Naive thymus-derived CD4-positive, alpha-beta T cell (primary cell): ENCODE measurements around the gene CRTC3. TPM values are rescaled to one million over a fixed set of nuclear protein-coding genes. Genes with fewer than 3 reads are reported as not detected.

ENCODE experiments used
- ATAC-seq: fragments of 150-1000 bp; cut with Tn5 transposase; 2 replicates; pipeline ENCODE4 v1.10.0; 2021; ENCODE audit warnings: mild to moderate bottlenecking, moderate library complexity
- CTCF ChIA-PET: fragments of 350-600 bp; sonication (Branson Sonifier 250); formaldehyde crosslinking; loops from one replicate; lab custom pipeline; 2021; ENCODE audit warnings: antibody characterized with exemption; lab: Charles Lee
- POLR2A ChIA-PET: fragments of 350-600 bp; sonication (Branson Sonifier 250); formaldehyde crosslinking; loops from one replicate; lab custom pipeline; 2021; ENCODE audit warnings: antibody characterized with exemption, inconsistent platforms; lab: Charles Lee
- DNase-seq, 9 donors: peaks; one replicate each; pipeline versions ENCODE4 v3.0.0 to v3.0.0-alpha.2; 2020 to 2022; ENCODE audit warnings: mixed read lengths in 1 of 9
- H3K27ac ChIP-seq: one replicate; pipeline ENCODE4 v1.7.0; 2013; ENCODE audit warnings: mild to moderate bottlenecking, low read depth, low read length, moderate library complexity
- H3K27me3 ChIP-seq, 2 donors: one replicate each; pipeline ENCODE4 v1.7.0; 2013; ENCODE audit warnings: low read length in 2 of 2, mild to moderate bottlenecking in 2 of 2, moderate library complexity in 2 of 2; ENCODE audit not compliant: control insufficient read depth in 2 of 2, insufficient read depth in 2 of 2
- H3K36me3 ChIP-seq, 3 experiments: 1 replicate in 2 of 3; 2 replicates in 1 of 3; pipeline ENCODE4 v1.7.0; 2013; ENCODE audit warnings: low read length in 3 of 3, mild to moderate bottlenecking in 3 of 3, moderate library complexity in 1 of 3; ENCODE audit not compliant: insufficient read depth in 3 of 3, control insufficient read depth in 2 of 3
- H3K4me1 ChIP-seq, 2 donors: one replicate each; pipeline ENCODE4 v1.7.0; 2013; ENCODE audit warnings: low read length in 2 of 2, mild to moderate bottlenecking in 2 of 2, moderate library complexity in 1 of 2; ENCODE audit not compliant: control insufficient read depth in 2 of 2, insufficient read depth in 2 of 2
- H3K4me3 ChIP-seq: 2 replicates; pipeline ENCODE4 v1.7.0; 2013; ENCODE audit warnings: mild to moderate bottlenecking, low read length
- H3K9me3 ChIP-seq, 3 experiments: 1 replicate in 2 of 3; 2 replicates in 1 of 3; pipeline ENCODE4 v1.7.0; 2013; ENCODE audit warnings: low read length in 3 of 3; ENCODE audit not compliant: control insufficient read depth in 2 of 3
- H3K27ac Mint-ChIP-seq, 9 donors: one replicate each; pipeline ENCODE4 v1.8.0; 2020 to 2022; ENCODE audit warnings: mixed read lengths in 9 of 9, mild to moderate bottlenecking in 8 of 9, moderate library complexity in 5 of 9, inconsistent platforms in 2 of 9
- H3K27me3 Mint-ChIP-seq, 5 donors: one replicate each; pipeline ENCODE4 v1.8.0; 2021 to 2022; ENCODE audit warnings: mixed read lengths in 5 of 5, mild to moderate bottlenecking in 1 of 5
- H3K36me3 Mint-ChIP-seq, 5 donors: one replicate each; pipeline ENCODE4 v1.8.0; 2020 to 2022; ENCODE audit warnings: mixed read lengths in 5 of 5, mild to moderate bottlenecking in 3 of 5, inconsistent platforms in 1 of 5
- H3K4me1 Mint-ChIP-seq, 7 donors: one replicate each; pipeline ENCODE4 v1.8.0; 2020 to 2022; ENCODE audit warnings: mixed read lengths in 7 of 7, mild to moderate bottlenecking in 3 of 7, inconsistent platforms in 1 of 7
- H3K4me3 Mint-ChIP-seq, 10 donors: one replicate each; pipeline ENCODE4 v1.8.0; 2020 to 2022; ENCODE audit warnings: mild to moderate bottlenecking in 10 of 10, mixed read lengths in 10 of 10, moderate library complexity in 6 of 10, inconsistent platforms in 2 of 10
- H3K9me3 Mint-ChIP-seq, 11 donors: one replicate each; pipeline ENCODE4 v1.8.0; 2020 to 2022; ENCODE audit warnings: mixed read lengths in 11 of 11, mild to moderate bottlenecking in 4 of 11, inconsistent platforms in 1 of 11, moderate library complexity in 1 of 11
- intact Hi-C, 2 donors: fragments of 100-400 bp; cut with micrococcal nuclease; formaldehyde crosslinking; loops; one replicate each; pipeline ENCODE4 v1.15.1; 2023
- polyA plus RNA-seq, 2 donors: library from polyadenylated mRNA; unstranded; fragments of 300-500 nt; fragmentation: Illumina TruSeq; gene quantifications; one replicate each; pipeline ENCODE4 v1.2.3, GENCODE V29; 2021
- total RNA-seq, 6 experiments: library from RNA in 5 of 6; stranded (reverse) in 5 of 6; gene quantifications; 1 replicate in 5 of 6; 2 replicates in 1 of 6; pipeline ENCODE4 v1.2.3 and lab custom pipeline; 2021 to 2026

CRTC3 gene
- total and polyA plus RNA-seq, 7 experiments from 2014 or later, result 40.5 to 132 (median 106) TPM

- Mint-ChIP-seq H3K27ac (no peak overlapping the region), H3K4me1 (peaks cover 15 to 56% (median 23%) of the 10 kb centered on the region in 7 donors), H3K27me3 (no peaks in the 10 kb centered on the region), H3K36me3 (peaks cover 0 to 8% (median 0%) of the 10 kb centered on the region in 5 donors), H3K9me3 (peaks cover 0 to 1% (median 0%) of the 10 kb centered on the region in 11 donors), H3K4me3 (no peak overlapping the region)
- H3K4me1 ChIP-seq, result peaks cover 10 to 15% of the 10 kb centered on the region in 2 donors
- intact Hi-C loops, result loop anchor here (5.0 to 10.0 kb wide), 2 partner anchors 176 to 197 kb away; no protein-coding TSS in a partner anchor
- POLR2A ChIA-PET, result interaction anchor here (1.6 kb wide), 1 partner anchor 27 kb away, joined by 3 read pairs; no protein-coding TSS in a partner anchor
- no peak for DNase-seq
- ATAC-seq, result no peak
- no peak overlapping the region for H3K27ac ChIP-seq
- no peak overlapping the region for H3K4me3 ChIP-seq
- H3K9me3 ChIP-seq, result no peaks in the 10 kb centered on the region
- H3K27me3 ChIP-seq, result no peaks in the 10 kb centered on the region
- no peaks in the 10 kb centered on the region for H3K36me3 ChIP-seq
- CTCF ChIA-PET, result interaction anchor here (1.1 kb wide), 1 partner anchor 72 kb away, joined by 3 read pairs; no protein-coding TSS in a partner anchor
These were observed 160.9 kb downstream of the CRTC3 start for GRCh38 chr15:90690585-90690984.

- H3K4me3 Mint-ChIP-seq, result peak overlapping the region in 1 of 10 donors; percentile 33
- Histone ChIP-seq H3K36me3 (no peaks in the 10 kb centered on the region), H3K27ac (no peak overlapping the region), H3K4me1 (peaks cover 6 to 8% of the 10 kb centered on the region in 2 donors), H3K4me3 (no peak overlapping the region), H3K27me3 (no peaks in the 10 kb centered on the region), H3K9me3 (no peaks in the 10 kb centered on the region)
- H3K9me3 Mint-ChIP-seq, result peaks cover 0 to 1% (median 0%) of the 10 kb centered on the region in 11 donors
- H3K27ac Mint-ChIP-seq, result no peak overlapping the region
- POLR2A ChIA-PET, result no interaction called here
- intact Hi-C loops, result loop anchor here (5.0 to 10.0 kb wide), 2 partner anchors 177 to 196 kb away; no protein-coding TSS in a partner anchor
- H3K27me3 Mint-ChIP-seq, result no peaks in the 10 kb centered on the region
- CTCF ChIA-PET, result interaction anchor here (0.8 to 2.3 kb wide), 3 partner anchors 41 to 45 kb away, joined by 3 to 11 read pairs (median 10); no protein-coding TSS in a partner anchor
- DNase-seq (no peak), ATAC-seq (no peak)
- peaks cover 0 to 8% (median 0%) of the 10 kb centered on the region in 5 donors for H3K36me3 Mint-ChIP-seq
- H3K4me1 Mint-ChIP-seq, result peaks cover 9 to 53% (median 18%) of the 10 kb centered on the region in 7 donors
These were observed 161.6 kb downstream of the CRTC3 start for GRCh38 chr15:90691369-90691768.

DNA sequence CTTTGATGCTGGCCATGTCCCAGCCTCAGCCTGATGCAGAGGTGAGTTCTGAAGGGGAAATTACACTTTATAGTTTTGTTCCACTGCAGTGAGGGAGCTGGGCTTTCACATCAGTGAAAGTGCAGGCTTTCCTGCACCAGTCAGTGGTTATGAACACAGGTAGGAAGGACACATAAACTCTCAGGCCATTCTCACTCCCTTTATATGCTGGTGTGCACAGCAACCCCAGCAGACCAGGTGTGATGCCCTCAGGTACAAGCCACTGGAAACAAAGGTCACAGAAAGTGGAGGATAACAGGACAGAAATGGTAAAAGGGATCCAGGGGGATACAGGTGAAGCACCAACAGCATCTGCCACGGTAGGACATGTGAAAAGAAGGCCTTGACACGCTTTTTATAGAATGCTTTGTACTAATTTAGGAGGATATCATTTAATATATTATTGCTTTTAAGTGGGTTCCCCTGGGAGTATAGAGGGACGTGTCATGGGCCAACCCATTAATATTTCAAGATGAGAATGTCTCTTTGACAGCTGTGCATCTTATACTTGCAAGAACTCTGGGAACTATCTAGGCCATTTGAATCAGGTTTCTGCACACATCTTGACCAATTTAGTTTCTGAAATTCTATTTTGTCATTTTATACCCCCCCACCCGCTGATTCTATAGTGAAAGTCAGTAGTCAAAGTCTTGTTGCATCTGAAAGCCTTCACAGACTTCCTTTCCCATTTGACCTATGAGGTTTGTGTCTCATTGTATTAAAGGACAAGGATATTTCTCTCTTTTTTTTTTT, 162.5 kb downstream of the CRTC3 start:
- peaks cover 0 to 10% (median 0%) of the 10 kb centered on the region in 5 donors for H3K36me3 Mint-ChIP-seq
- peak overlapping the region in 1 of 10 donors; percentile 33 for H3K4me3 Mint-ChIP-seq
- Histone ChIP-seq H3K9me3 (no peaks in the 10 kb centered on the region), H3K36me3 (no peaks in the 10 kb centered on the region), H3K4me3 (no peak overlapping the region), H3K27me3 (no peaks in the 10 kb centered on the region), H3K27ac (no peak overlapping the region), H3K4me1 (no peaks in the 10 kb centered on the region)
- no peaks in the 10 kb centered on the region for H3K27me3 Mint-ChIP-seq
- ChIA-PET POLR2A (interaction anchor here (1.5 kb wide), 1 partner anchor 13 kb away, joined by 4 read pairs; no protein-coding TSS in a partner anchor), CTCF (interaction anchor here (0.7 to 2.3 kb wide), 4 partner anchors 42 to 225 kb away, joined by 3 to 11 read pairs (median 8); no protein-coding TSS in a partner anchor)
- peaks cover 0 to 1% (median 0%) of the 10 kb centered on the region in 11 donors for H3K9me3 Mint-ChIP-seq
- intact Hi-C loops, result loop anchor here (2.0 to 10.0 kb wide), 3 partner anchors 13 to 195 kb away; no protein-coding TSS in a partner anchor
- no peak for DNase-seq
- no peak for ATAC-seq
- H3K4me1 Mint-ChIP-seq, result peaks cover 1 to 52% (median 10%) of the 10 kb centered on the region in 7 donors
- peak overlapping the region in 1 of 9 donors; percentile 40 for H3K27ac Mint-ChIP-seq

Other genes with a start within 250 kb of the CRTC3 start
- 1 to 10 TPM in 3 of 5 experiments, under 1 TPM in 2; 0.22 to 2.0 (median 1.5) TPM for gene ZNF774, start 177.6 kb upstream of the CRTC3 start, total RNA-seq
- gene ZNF774, start 177.6 kb upstream of the CRTC3 start, polyA plus RNA-seq, result under 1 TPM; 0.08 to 0.16 TPM
- gene IQGAP1, start 141.7 kb upstream of the CRTC3 start, total RNA-seq, result 100 to 1,000 TPM in 2 of 5 experiments, 10 to 100 TPM in 3; 81.8 to 263 (median 93.8) TPM
- 10 to 100 TPM; 73.9 to 79.4 TPM for gene IQGAP1, start 141.7 kb upstream of the CRTC3 start, polyA plus RNA-seq
- 10 to 100 TPM in 1 of 5 experiments, 1 to 10 TPM in 4; 3.5 to 53.1 (median 6.6) TPM for gene BLM, start 187.4 kb downstream of the CRTC3 start, total RNA-seq
- 1 to 10 TPM; 2.8 to 4.4 TPM for gene BLM, start 187.4 kb downstream of the CRTC3 start, polyA plus RNA-seq